GM12873 (cell line): ENCODE results near the gene RASAL2.

Source experiments
- CTCF ChIP-seq: IDR thresholded peaks from 2 replicates; pipeline ENCODE4 v1.5.1; 2012; ENCODE audit warnings: low read depth, mild to moderate bottlenecking, moderate library complexity, low read length, control low read depth; ENCODE audit not compliant: insufficient read depth; ENCODE audit errors: missing control alignments

RASAL2 gene

GRCh38 chr1:178052650-178053461, 41.0 kb upstream of the RASAL2 start:
- no peak for TF ChIP-seq CTCF

GRCh38 chr1:178055093-178055492, 38.8 kb upstream of the RASAL2 start:
- peak; percentile 47 for TF ChIP-seq CTCF

GRCh38 chr1:178055779-178056471, 38.0 kb upstream of the RASAL2 start:
- TF ChIP-seq CTCF = peak; percentile 23

GRCh38 chr1:178057141-178057765, 36.7 kb upstream of the RASAL2 start:
- TF ChIP-seq CTCF = no peak

- no peak for TF ChIP-seq CTCF
These were observed 35.9 kb upstream of the RASAL2 start for GRCh38 chr1:178057912-178058534.

GRCh38 chr1:178060789-178061556, 32.9 kb upstream of the RASAL2 start:
- no peak for TF ChIP-seq CTCF

GRCh38 chr1:178061620-178062019, 32.3 kb upstream of the RASAL2 start:
- no peak for TF ChIP-seq CTCF
